Activated B cell treated with CpG ODN at 0.5 μM for 24 hours (primary cell): ENCODE data around the gene DENND6B. TPM values are rescaled to one million over a fixed set of nuclear protein-coding genes. Genes with fewer than 3 reads are reported as not detected.

Source experiments
- ATAC-seq: fragments of 200-7000 bp; cut with Tn5 transposase; one replicate; pipeline ENCODE4 v1.10.0; 2021; ENCODE audit warnings: low read depth, mild to moderate bottlenecking, moderate library complexity
- CTCF ChIA-PET: fragments of 350-600 bp; sonication (Branson Sonifier 250); formaldehyde crosslinking; loops from one replicate; lab custom pipeline; 2021; ENCODE audit warnings: antibody characterized with exemption; lab: Charles Lee
- POLR2A ChIA-PET: fragments of 350-600 bp; sonication (Branson Sonifier 250); formaldehyde crosslinking; loops from one replicate; lab custom pipeline; 2021; ENCODE audit warnings: antibody characterized with exemption; lab: Charles Lee
- DNase-seq: peaks from one replicate; pipeline ENCODE4 v3.0.0; 2022
- H3K27ac Mint-ChIP-seq: one replicate; pipeline ENCODE4 v1.8.0; 2020; ENCODE audit warnings: mixed read lengths
- H3K27me3 Mint-ChIP-seq: one replicate; pipeline ENCODE4 v1.8.0; 2021; ENCODE audit warnings: mixed read lengths
- H3K36me3 Mint-ChIP-seq: one replicate; pipeline ENCODE4 v1.8.0; 2021; ENCODE audit warnings: low read depth, mixed read lengths
- H3K4me1 Mint-ChIP-seq: one replicate; pipeline ENCODE4 v1.8.0; 2021; ENCODE audit warnings: mixed read lengths
- H3K4me3 Mint-ChIP-seq: one replicate; pipeline ENCODE4 v1.8.0; 2020; ENCODE audit warnings: mild to moderate bottlenecking, mixed read lengths
- H3K9me3 Mint-ChIP-seq: one replicate; pipeline ENCODE4 v1.8.0; 2020; ENCODE audit warnings: mixed read lengths
- intact Hi-C: fragments of 100-400 bp; cut with micrococcal nuclease; formaldehyde crosslinking; loops from one replicate; pipeline ENCODE4 v1.15.1; 2024
- total RNA-seq: library from RNA; stranded (reverse); gene quantifications from 2 replicates; pipeline ENCODE4 v1.2.3, GENCODE V29; 2022
- TF ChIP-seq, protein P1 (sequence below): fragments of 200-600 bp; IDR thresholded peaks from one replicate; pipeline ENCODE4 v1.8.0; 2022; ENCODE audit warnings: antibody characterized with exemption, mild to moderate bottlenecking

The DENND6B gene
- total RNA-seq, 1 donor from 2014 or later = 5.2 TPM

DNA sequence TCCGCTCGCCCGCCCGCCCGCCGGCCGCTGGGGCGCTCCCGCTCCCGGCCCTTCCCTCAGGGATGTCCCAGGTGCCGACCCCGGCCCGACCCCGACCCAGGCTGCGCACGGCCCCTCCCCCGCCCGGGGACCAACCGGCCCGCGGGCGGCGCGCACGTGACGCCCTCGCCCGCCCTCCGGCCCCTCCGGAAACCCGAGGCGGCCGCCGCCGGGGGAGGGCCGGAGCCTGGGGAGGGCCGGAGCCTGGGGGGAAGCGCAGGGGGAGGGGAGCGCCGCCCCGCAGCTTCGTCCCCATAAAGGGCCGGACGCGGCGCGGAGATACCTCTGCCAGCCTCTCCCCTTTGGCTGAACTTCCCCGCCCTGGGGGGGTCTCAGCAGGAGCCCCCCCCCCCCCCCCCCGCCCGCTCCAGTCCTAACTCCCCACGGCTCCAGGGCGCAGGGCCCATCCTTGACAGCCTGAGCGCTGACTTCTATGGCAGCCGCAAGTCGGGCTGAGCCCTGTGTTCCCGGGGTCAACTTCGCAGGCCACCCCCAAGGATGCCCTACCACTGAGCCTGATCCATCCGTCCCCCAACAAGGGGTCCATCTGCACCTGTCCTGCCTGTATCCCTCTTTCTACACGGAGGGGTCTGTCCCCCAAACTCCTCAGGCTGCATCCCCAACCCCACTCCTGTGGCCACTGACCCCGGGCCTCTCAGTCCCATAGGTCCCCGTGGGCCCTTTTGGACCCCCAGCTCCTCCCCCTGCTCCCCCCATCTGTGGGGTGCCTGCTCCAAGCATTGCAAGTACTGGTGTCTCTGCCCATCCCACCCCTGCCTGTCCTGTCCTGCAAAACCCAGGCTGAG lies 65.0 kb downstream of the DENND6B start, which contains the start of gene MAPK12:
Gene MAPK12 (minus strand): TSS at position 69 of the 845 bp plus-strand sequence. CDS start 174 bp downstream, outside the sequence.
- DNase-seq (no peak), ATAC-seq (no peak)
- POLR2A ChIA-PET = interaction anchor here (0.8 to 4.2 kb wide), 2 partner anchors 11 to 269 kb away, joined by 3 to 17 read pairs; partner anchors contain the start of gene HDAC10
- Mint-ChIP-seq H3K27me3 (peaks cover 13% of the 10 kb centered on the region), H3K9me3 (no peaks in the 10 kb centered on the region), H3K27ac (no peak within 1 kb of the TSS), H3K4me1 (peaks cover 18% of the 10 kb centered on the region), H3K4me3 (peak within 1 kb of the TSS; percentile 72), H3K36me3 (no peaks in the 10 kb centered on the region)
- intact Hi-C loops = loop anchor here (1.0 kb wide), 2 partner anchors 8 to 10 kb away; partner anchors contain the start of gene MAPK11
- TF ChIP-seq, protein P1, sequence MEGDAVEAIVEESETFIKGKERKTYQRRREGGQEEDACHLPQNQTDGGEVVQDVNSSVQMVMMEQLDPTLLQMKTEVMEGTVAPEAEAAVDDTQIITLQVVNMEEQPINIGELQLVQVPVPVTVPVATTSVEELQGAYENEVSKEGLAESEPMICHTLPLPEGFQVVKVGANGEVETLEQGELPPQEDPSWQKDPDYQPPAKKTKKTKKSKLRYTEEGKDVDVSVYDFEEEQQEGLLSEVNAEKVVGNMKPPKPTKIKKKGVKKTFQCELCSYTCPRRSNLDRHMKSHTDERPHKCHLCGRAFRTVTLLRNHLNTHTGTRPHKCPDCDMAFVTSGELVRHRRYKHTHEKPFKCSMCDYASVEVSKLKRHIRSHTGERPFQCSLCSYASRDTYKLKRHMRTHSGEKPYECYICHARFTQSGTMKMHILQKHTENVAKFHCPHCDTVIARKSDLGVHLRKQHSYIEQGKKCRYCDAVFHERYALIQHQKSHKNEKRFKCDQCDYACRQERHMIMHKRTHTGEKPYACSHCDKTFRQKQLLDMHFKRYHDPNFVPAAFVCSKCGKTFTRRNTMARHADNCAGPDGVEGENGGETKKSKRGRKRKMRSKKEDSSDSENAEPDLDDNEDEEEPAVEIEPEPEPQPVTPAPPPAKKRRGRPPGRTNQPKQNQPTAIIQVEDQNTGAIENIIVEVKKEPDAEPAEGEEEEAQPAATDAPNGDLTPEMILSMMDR = no peak
- CTCF ChIA-PET = interaction anchor here (0.5 kb wide), 1 partner anchor 98 kb away, joined by 3 read pairs; no protein-coding TSS in a partner anchor

DNA sequence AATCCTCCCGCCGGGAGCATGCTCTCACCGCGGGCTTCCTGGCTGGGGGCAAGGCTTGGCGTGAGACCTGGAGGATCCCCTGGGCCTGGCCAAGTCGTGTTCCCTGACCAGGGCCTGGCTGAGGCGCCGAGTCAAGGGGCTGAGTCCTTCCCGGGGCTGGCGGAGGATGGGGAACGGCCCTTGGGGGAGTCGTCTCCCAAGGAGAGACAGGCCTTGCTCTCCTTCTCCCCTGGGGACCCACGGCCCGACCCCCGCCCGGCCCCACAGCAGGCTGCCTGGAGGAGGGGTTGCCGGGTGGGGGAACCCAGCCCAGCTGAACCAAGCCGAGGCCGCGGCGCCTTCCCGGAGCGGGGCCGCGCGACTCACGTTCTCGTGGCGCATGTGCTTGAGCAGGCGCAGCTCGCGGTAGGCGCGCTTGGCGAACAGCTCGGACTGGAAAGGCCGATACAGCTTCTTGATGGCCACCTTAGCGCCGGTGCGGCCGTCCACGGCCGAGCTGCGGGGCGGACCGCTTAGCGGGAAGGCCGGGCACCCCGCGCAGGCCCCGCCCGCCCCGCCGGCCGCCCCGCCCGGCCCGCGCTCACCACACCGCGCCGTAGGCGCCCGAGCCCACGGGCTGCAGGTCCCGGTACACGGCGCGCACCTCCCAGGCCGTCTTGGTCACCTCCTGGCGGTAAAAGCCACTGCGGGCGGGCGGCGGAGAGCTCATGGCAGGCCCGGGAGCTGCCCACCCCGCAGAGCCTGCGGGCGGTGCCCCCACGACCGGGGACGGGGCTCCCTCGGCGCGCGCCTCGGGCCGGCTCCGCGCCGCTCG lies 65.8 kb downstream of the DENND6B start:
- ATAC-seq = peak; percentile 35
- Mint-ChIP-seq H3K4me3 (peak overlapping the region; percentile 15), H3K9me3 (no peaks in the 10 kb centered on the region), H3K4me1 (peaks cover 18% of the 10 kb centered on the region), H3K27me3 (peaks cover 13% of the 10 kb centered on the region), H3K36me3 (no peaks in the 10 kb centered on the region), H3K27ac (no peak overlapping the region)
- POLR2A ChIA-PET = interaction anchor here (0.8 to 4.2 kb wide), 2 partner anchors 10 to 270 kb away, joined by 3 to 17 read pairs; partner anchors contain the start of gene HDAC10
- TF ChIP-seq, protein P1 = no peak
- DNase-seq = no peak
- CTCF ChIA-PET = no interaction called here
- intact Hi-C loops = loop anchor here (1.0 kb wide), 1 partner anchor 9 kb away; no protein-coding TSS in a partner anchor

DNA sequence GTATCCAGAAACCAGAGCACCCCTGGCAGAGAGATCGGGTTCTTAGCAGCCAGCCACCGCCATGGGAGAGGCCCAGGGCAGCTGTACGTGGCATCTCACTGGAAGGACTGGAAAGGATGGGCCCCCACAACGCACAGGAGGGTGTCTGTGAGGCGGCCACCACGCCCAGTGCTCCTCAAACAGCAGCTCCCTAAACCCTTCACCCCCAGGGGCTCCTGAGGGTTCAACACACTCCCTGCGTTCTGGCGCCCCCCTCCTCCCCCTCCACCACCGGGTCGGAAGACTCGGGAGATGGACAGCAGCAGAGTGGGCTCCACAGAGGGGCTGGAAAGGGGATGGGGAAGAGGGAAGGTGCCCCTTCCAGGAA lies 66.4 kb downstream of the DENND6B start:
- ChIA-PET POLR2A (interaction anchor here (4.2 kb wide), 1 partner anchor 10 kb away, joined by 17 read pairs; the partner anchor contains the start of gene HDAC10), CTCF (no interaction called here)

DNA sequence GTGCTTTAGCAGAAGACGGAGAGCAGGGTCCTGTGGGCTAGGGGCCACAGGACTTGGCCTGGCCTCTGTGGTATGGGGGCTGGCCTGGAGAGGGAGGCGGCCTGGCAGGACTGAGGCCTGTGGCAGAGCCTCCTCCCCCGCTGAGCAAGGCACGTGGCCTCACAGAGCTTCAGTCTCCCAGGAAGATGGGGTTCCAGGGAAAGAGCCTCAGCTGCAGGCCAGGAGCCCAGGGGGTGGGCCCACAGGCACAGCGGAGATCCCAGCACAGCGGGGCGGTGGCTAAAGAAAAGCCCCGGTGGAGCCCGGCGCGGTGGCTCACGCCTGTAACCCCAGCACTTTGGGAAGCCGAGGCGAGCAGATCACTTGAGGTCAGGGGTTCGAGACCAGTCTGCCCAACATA lies 67.5 kb downstream of the DENND6B start:
- Mint-ChIP-seq H3K4me1 (peaks cover 13% of the 10 kb centered on the region), H3K4me3 (no peak overlapping the region), H3K36me3 (no peaks in the 10 kb centered on the region), H3K27ac (no peak overlapping the region), H3K9me3 (no peaks in the 10 kb centered on the region), H3K27me3 (peaks cover 13% of the 10 kb centered on the region)
- ChIA-PET POLR2A (interaction anchor here (0.5 to 4.2 kb wide), 2 partner anchors 9 to 87 kb away, joined by 6 to 17 read pairs; partner anchors contain the start of gene HDAC10), CTCF (no interaction called here)
- intact Hi-C loops = no loop called here
- no peak for ATAC-seq
- DNase-seq = no peak
- TF ChIP-seq, protein P1 = no peak

More for the DNA sequence above, 66.4 kb downstream of the DENND6B start:
- Mint-ChIP-seq H3K36me3 (no peaks in the 10 kb centered on the region), H3K9me3 (no peaks in the 10 kb centered on the region), H3K4me1 (peaks cover 18% of the 10 kb centered on the region), H3K4me3 (peak overlapping the region; percentile 15), H3K27me3 (peaks cover 13% of the 10 kb centered on the region), H3K27ac (no peak overlapping the region)
- intact Hi-C loops = no loop called here
- DNase-seq = no peak
- ATAC-seq = no peak
- TF ChIP-seq, protein P1 = no peak

Other genes with a start within 250 kb of the DENND6B start
- not detected in 2 replicates for gene MLC1, start 241.6 kb downstream of the DENND6B start, total RNA-seq
- gene MOV10L1, start 237.0 kb downstream of the DENND6B start, total RNA-seq = not detected in 2 replicates
- gene PANX2, start 156.3 kb downstream of the DENND6B start, total RNA-seq = 0.27 and 0.44 TPM in 2 replicates
- gene TRABD, start 141.1 kb downstream of the DENND6B start, total RNA-seq = 80.6 and 86.4 TPM in 2 replicates
- 33.9 and 39.0 TPM in 2 replicates for gene SELENOO, start 126.0 kb downstream of the DENND6B start, total RNA-seq
- gene TUBGCP6, start 82.0 kb downstream of the DENND6B start, total RNA-seq = 87.5 and 103 TPM in 2 replicates
- gene HDAC10, start 75.7 kb downstream of the DENND6B start, total RNA-seq = 65.0 and 68.2 TPM in 2 replicates
- gene MAPK12, start 65.3 kb downstream of the DENND6B start, total RNA-seq = 4.1 and 4.4 TPM in 2 replicates
- 10.7 and 11.3 TPM in 2 replicates for gene MAPK11, start 56.6 kb downstream of the DENND6B start, total RNA-seq
- gene PLXNB2, start 19.4 kb downstream of the DENND6B start, total RNA-seq = 18.6 and 20.6 TPM in 2 replicates
- gene PPP6R2, start 16.3 kb upstream of the DENND6B start, total RNA-seq = 64.0 and 77.3 TPM in 2 replicates
- gene SBF1, start 148.0 kb upstream of the DENND6B start, total RNA-seq = 114 and 144 TPM in 2 replicates
- 5.1 and 5.2 TPM in 2 replicates for gene ADM2, start 154.5 kb upstream of the DENND6B start, total RNA-seq
- gene MIOX, start 159.8 kb upstream of the DENND6B start, total RNA-seq = 0.15 and 0.22 TPM in 2 replicates
- gene LMF2, start 180.7 kb upstream of the DENND6B start, total RNA-seq = 76.6 and 81.0 TPM in 2 replicates
- gene NCAPH2, start 181.2 kb upstream of the DENND6B start, total RNA-seq = 63.9 and 68.2 TPM in 2 replicates
- 7.1 and 11.6 TPM in 2 replicates for gene SCO2, start 198.6 kb upstream of the DENND6B start, total RNA-seq
- gene TYMP, start 203.0 kb upstream of the DENND6B start, total RNA-seq = 91.8 and 92.9 TPM in 2 replicates
- gene KLHDC7B, start 218.9 kb upstream of the DENND6B start, total RNA-seq = 4.9 and 5.2 TPM in 2 replicates
- not detected in 2 replicates for gene SYCE3, start 235.9 kb upstream of the DENND6B start, total RNA-seq